Measurements from ENCODE around the gene MED15.

DNA sequence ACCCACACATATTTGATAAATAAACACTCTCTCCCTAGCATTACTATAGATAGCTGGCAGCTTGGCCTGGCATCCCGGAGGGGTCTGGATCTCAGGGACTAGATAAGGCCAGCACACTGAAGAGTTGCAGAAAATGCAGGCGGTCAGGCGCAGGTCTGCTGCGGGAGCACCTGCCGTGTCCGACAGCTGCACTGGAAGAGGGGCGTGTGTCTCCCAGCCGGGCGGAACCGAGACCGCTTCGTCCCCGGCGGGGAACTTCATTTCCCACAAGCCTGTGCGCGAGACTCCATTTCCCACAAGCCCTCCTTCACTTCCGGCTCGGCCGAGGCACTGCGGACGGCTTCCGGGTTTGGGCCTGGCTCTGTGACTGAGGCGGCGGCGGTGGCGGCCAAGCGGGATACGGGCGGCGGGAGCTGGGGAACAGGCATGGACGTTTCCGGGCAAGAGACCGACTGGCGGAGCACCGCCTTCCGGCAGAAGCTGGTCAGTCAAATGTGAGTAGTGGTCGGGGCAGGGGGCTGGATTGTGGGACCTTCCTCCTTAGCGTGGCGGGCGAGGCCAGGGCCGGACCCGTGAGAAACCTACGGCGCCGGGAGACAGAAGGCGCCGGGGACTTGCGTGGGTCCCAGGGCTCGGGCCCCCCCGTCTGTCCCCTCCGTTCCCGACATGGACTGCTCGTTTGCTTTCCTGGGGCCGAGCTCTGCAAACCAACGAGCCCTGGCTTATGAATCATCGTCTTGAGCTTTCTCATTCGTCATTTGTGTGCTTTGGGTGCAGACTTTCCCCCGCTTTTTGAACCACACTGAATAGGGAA is at the start of gene MED15:
- TF ChIP-seq, protein P1, sequence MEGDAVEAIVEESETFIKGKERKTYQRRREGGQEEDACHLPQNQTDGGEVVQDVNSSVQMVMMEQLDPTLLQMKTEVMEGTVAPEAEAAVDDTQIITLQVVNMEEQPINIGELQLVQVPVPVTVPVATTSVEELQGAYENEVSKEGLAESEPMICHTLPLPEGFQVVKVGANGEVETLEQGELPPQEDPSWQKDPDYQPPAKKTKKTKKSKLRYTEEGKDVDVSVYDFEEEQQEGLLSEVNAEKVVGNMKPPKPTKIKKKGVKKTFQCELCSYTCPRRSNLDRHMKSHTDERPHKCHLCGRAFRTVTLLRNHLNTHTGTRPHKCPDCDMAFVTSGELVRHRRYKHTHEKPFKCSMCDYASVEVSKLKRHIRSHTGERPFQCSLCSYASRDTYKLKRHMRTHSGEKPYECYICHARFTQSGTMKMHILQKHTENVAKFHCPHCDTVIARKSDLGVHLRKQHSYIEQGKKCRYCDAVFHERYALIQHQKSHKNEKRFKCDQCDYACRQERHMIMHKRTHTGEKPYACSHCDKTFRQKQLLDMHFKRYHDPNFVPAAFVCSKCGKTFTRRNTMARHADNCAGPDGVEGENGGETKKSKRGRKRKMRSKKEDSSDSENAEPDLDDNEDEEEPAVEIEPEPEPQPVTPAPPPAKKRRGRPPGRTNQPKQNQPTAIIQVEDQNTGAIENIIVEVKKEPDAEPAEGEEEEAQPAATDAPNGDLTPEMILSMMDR (conservative IDR thresholded peaks at IDR 0.05; ENCODE audit: low read length), result no peak
- no peak for TF ChIP-seq EZH2phosphoT487 (IDR thresholded peaks at IDR 0.05; ENCODE audit: borderline replicate concordance)
